Umbilical cord (tissue), 2 donors: ENCODE results near the gene SAMM50. TPM values are rescaled to one million over a fixed set of nuclear protein-coding genes. Genes with fewer than 3 reads are reported as not detected.

Source experiments
- DNase-seq: peaks from one replicate; pipeline ENCODE4 v3.0.0-alpha.2; 2015; ENCODE audit warnings: low spot score
- total RNA-seq: library from RNA; depleted of rRNA; stranded (reverse); fragments of >200 nt; gene quantifications from one replicate; pipeline ENCODE4 v1.2.3, GENCODE V29; 2014; ENCODE audit warnings: low replicate concordance; ENCODE audit not compliant: insufficient read depth

SAMM50 gene
- total RNA-seq, 1 donor from 2014 or later, result 18.8 TPM

GRCh38 chr22:44028091-44028490 lies 72.8 kb downstream of the SAMM50 start:
- no peak for DNase-seq

- DNase-seq, result no peak
These were observed 73.8 kb downstream of the SAMM50 start for GRCh38 chr22:44029069-44029468.

GRCh38 chr22:44030051-44030701 lies 74.9 kb downstream of the SAMM50 start:
- DNase-seq, result no peak

GRCh38 chr22:44030702-44031082 lies 75.5 kb downstream of the SAMM50 start:
- DNase-seq, result no peak

- peak; percentile 14 for DNase-seq
These were observed 76.1 kb downstream of the SAMM50 start for GRCh38 chr22:44031158-44031952.

- DNase-seq, result no peak
These were observed 77.0 kb downstream of the SAMM50 start for GRCh38 chr22:44032126-44032730.

GRCh38 chr22:44033287-44033686 lies 78.0 kb downstream of the SAMM50 start:
- no peak for DNase-seq

GRCh38 chr22:44033694-44034093 lies 78.5 kb downstream of the SAMM50 start:
- peak; percentile 64 for DNase-seq

- peak; percentile 85 for DNase-seq
These were observed 82.5 kb downstream of the SAMM50 start for GRCh38 chr22:44037519-44038375.

GRCh38 chr22:44039566-44040171 lies 84.4 kb downstream of the SAMM50 start:
- DNase-seq, result no peak

- no peak for DNase-seq
These were observed 87.3 kb downstream of the SAMM50 start for GRCh38 chr22:44042249-44043218.

- no peak for DNase-seq
These were observed 89.9 kb downstream of the SAMM50 start for GRCh38 chr22:44045145-44045544.

Other genes starting within 250 kb of the SAMM50 start
- 7.0 TPM for gene EFCAB6, start 143.1 kb upstream of the SAMM50 start, total RNA-seq
- gene SULT4A1, start 92.9 kb upstream of the SAMM50 start, total RNA-seq, result 3.4 TPM
- not detected for gene PNPLA5, start 63.4 kb upstream of the SAMM50 start, total RNA-seq
- gene PNPLA3, start 31.6 kb upstream of the SAMM50 start, total RNA-seq, result 0.48 TPM
- gene PARVB, start 68.9 kb downstream of the SAMM50 start, total RNA-seq, result 11.8 TPM
- 7.5 TPM for gene PARVG, start 225.5 kb downstream of the SAMM50 start, total RNA-seq